ENCODE data around the gene FOXO4. TPM values are rescaled to one million over a fixed set of nuclear protein-coding genes. Genes with fewer than 3 reads are reported as not detected.
"Not testable (repeated sequence)": the region's sequence is repeated elsewhere in the genome, so short reads cannot be mapped to it uniquely, and the experiment has no call there.

FOXO4 gene
- 0.69 and 2.9 TPM in 2 replicates for total RNA-seq (2014; rRNA removed; shearing (Covaris generic))

- peak; percentile 89 for DNase-seq (ENCODE audit: low read depth)
Observed at GRCh38 chrX:71095555-71095980, at the start of gene FOXO4. Gene FOXO4, plus strand, starts transcription at chrX:71095851. Its CDS starts 678 bp downstream, at chrX:71096529.

GRCh38 chrX:71047891-71048290 lies 47.8 kb upstream of the FOXO4 start:
- not testable (repeated sequence) for DNase-seq (ENCODE audit: low read depth)

DNA sequence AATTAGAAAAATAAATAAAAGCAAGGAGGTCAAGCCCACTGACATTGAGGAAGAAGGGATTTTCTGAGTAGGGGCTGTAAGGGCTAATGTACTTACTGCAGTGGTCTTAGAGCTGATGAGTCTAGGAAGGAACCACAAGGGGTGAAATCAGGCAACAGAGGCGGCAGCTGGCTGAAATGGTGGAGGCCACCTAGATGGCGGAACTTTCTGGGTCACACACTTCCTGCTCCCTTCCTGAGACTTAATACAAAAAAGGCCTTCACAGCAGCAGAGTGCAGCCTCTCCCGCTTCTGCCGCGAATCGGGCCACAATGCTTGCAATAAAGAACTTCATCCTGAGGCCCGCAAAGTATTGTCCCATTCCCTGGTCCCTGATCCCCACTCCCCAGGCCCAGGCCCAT lies 42.9 kb upstream of the FOXO4 start:
- no peak for DNase-seq (ENCODE audit: low read depth)

GRCh38 chrX:71053217-71053621 lies 42.4 kb upstream of the FOXO4 start:
- no peak for DNase-seq (ENCODE audit: low read depth)

DNA sequence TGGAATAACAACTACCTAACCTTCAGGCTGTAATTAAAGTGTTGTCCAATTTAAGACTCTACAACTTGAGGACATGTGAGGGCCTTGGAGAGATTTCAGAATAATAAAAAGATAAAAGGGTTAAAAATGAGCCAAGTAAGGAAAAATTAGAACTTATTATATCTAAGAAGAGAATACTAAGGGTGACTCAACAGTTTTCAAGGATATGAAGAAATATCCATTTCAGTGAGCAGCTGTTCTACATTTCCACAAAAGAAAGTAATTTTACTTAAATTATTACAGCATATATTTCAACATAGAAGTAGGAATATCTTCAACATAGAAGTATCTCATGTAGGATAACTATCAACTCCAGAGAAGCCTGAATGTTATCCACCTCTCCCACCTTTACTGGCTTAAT lies 38.8 kb upstream of the FOXO4 start:
- no peak for DNase-seq (ENCODE audit: low read depth)

DNA sequence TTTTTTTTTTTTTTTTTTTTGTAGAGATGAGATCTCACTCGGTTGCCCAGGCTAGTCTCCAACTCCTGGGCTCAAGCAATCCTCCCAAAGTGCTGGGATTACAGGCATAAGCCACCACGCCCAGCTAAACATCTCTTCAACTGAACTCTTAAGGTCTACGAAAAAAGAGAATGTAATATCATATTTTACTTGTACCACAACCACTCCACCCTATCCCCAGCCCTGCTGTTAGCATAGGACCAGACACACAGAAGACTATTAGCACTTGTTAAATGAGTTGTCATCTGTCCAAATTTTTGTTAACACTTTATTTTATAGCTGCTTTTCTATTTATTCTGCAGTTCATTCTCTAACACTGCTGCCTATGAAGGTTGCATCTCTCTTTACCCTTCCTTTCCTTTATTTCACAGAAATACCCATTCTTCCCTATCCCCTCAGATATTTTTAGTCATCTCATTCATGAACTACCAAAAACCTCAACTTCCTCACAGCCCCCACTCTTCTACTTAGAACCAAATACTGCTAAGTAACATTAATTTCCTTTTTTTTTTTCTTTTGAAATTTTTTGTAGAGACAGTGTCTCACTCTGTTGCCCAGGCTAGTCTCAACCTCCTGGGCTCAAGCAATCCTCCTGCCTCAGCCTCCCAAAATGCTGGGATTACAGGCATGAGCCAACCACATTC lies 37.7 kb upstream of the FOXO4 start:
- no peak for DNase-seq (ENCODE audit: low read depth)

DNA sequence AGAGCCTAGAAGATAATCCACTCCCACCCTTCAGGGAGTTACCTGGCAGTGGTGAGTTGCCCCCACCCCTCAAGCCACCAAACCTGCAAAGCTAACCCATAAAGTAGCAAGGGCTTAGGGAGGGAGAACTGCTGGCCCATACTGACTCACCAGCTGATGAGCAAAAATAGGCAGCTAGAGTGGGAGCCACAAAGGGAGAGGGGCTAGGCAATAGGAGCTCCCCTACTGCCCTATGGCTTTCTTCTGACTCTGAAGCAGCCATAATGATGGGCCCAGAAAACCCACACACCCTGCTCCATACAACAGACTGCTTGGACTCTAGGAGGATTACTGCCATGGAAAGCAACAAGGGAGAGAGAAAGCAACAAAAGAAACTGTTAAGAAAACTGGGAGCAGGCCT lies 35.5 kb upstream of the FOXO4 start:
- DNase-seq (ENCODE audit: low read depth), result no peak

GRCh38 chrX:71067089-71067488 lies 28.6 kb upstream of the FOXO4 start:
- DNase-seq (ENCODE audit: low read depth), result no peak

GRCh38 chrX:71067712-71068043 lies 28.0 kb upstream of the FOXO4 start:
- no peak for DNase-seq (ENCODE audit: low read depth)

DNA sequence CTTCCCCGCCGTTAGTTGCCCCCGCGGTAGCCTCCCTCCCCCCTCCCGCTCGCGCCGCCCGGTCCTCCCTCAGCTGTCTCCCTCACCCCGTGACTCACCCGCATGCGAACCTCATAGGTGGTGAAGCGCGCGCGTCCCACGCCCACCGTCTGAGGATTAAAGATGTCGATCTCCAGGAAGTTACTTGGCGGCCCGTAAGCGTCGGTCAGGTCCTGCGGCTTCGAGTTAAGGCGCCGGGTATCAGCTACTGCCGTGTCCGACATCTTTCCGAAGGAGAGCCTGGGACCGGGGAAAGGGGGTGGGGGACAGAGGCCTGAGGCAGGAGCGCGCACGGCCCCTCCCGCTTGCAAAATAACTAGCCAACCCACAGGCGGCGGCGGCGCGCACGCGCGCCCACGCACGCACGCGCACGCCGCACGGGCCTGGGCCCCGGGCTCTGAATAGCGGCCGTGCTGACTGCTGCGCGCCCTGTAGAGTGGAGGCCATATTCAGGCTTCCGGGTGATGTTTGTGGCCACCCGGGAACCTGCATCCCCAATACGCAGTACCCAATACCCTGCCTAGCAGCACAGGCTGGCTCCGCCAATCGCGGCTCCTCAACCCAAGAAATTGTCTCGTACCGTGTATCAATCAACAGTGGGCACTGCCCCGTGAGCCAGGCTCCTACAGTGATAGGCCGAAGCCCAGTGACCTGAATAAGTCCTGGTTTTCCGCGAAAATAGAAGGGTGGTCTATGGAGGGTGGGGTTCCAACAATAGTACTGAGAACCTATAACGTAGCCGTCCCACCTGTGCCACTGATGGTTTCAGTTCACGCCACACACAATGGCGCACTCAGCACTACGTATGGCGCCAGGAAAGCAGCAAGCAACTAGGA lies 27.4 kb upstream of the FOXO4 start, which contains the start of gene SNX12:
SNX12 (minus strand) TSS at position 291 of the 875 bp plus-strand sequence; CDS start at position 263, 28 bp downstream.
- DNase-seq (ENCODE audit: low read depth), result peak; percentile 91

DNA sequence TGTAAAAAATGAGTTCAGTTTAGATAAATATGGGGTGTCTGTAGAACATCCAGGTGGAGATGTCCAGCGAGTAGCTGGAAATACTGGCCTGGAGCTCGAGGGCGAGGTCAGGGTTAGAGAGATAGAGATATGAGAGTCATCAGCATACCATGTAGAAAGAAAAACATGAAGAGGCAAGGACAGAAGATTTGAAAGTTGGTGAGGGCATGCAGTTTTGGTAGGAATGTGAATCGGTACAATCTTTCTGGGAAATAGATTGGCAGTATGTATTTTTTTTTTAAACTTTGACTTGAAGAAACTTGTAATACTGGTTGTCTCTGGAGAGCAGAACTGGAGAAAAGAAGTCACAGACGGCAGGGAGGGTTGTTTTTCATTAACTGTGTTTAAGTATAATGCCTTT lies 25.1 kb upstream of the FOXO4 start:
- DNase-seq (ENCODE audit: low read depth), result no peak

DNA sequence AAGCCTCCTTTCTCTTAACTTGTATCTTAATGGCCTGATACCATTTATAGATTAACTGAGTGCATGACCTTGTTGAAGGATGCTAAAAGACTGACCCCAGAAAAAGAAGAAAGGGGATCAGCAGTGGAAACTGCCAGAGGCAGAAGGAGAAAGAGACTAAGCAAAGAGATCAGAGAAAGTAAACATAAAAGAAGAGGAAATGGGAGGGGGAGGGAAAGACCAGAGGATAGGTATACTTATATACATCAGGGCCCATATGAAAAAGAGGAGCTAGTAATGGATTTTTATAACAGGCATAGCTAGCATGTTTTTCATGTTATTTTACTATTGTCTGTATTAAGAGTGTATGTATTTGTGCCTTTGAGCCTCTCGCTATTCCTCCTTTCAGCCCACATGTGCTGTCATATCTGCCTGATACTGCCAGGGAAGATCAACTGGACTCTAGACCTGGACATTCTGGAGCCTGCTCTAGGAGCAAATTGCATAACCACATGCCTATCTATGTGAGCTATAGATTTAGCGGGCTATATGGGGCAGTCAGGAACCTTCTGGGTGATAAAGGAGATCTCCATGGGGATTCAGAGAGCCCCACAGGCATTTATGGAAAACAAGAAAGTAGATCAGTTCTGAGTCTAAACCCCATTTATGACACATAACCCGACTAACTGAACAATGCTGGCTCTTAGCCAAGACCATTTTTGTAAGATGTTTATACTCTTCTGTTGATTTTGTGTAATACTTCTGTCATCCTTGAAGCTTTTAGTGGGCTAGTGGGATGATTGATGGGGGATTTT lies 14.1 kb upstream of the FOXO4 start:
- peak; percentile 30 for DNase-seq (ENCODE audit: low read depth)

DNA sequence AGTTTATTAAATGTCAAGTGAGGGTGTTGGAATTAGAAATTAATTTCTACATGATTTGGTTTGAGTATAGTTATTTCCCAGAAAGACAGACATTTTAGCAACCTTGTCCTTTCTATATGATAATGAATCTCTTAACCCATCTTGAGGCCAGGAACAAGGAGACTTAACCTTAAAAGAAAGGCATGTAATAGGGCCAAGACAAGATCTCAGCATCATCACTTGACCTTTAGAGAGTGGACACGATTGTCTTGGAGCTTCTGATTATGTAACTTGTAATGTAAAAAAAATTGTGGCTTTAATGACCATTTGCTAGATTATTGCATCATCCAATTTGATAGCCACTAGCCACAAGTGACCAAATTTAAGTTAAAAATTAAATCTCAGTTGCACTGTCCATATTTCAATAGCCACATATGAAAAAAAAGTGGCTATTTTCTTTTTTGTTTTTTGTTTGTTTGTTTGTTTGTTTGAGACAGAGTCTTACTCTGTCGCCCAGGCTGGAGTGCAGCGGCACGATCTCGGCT lies 13.5 kb upstream of the FOXO4 start:
- DNase-seq (ENCODE audit: low read depth), result no peak

DNA sequence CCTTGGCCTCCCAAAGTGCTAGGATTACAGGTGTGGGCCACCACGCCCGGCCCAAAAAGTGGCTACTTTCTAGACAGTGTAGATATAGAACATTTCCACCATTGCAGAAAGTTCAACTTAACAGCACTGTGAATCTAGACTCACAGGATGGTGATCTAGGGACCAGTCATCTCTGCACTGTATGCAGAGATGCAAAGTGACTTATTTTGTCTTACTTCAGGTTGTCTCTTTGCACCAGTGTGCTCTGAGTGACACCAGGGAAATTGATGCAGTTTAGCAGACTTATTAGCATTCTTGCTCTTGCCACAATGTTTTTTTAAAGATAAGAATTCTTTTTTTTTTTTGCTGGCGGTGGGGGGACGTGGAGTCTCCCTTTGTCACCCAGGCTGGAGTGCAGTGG lies 12.8 kb upstream of the FOXO4 start:
- DNase-seq (ENCODE audit: low read depth), result no peak

- DNase-seq (ENCODE audit: low read depth), result no peak
Observed at GRCh38 chrX:71085900-71086299, 9.8 kb upstream of the FOXO4 start.

- DNase-seq (ENCODE audit: low read depth), result no peak
Observed at GRCh38 chrX:71091263-71091662, 4.4 kb upstream of the FOXO4 start.

DNA sequence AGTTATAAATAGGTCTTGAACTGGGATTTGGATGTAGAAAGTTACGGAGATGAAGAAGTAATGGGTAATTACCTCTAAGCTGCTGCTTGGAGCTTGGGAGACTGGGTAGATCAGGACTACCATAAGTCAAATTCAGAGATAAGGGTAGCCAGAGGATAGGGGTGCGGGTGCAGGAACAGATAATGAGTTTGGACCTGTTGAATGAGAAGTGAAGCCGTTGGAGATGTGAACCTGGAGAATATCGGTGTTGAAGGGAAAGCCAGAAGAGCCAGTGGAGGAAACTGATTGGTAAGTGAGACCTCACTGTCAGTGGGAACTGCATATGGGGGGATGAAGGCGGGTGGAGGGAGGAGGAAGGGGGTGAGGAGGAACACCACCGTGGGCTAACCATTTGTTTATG lies 618 bp upstream of the FOXO4 start:
- DNase-seq (ENCODE audit: low read depth), result no peak

GRCh38 chrX:71095981-71096759 lies 519 bp downstream of the FOXO4 start:
- DNase-seq (ENCODE audit: low read depth), result peak; percentile 42

GRCh38 chrX:71096760-71097032 lies 1.0 kb downstream of the FOXO4 start:
- DNase-seq (ENCODE audit: low read depth), result no peak

GRCh38 chrX:71098302-71098701 lies 2.7 kb downstream of the FOXO4 start:
- DNase-seq (ENCODE audit: low read depth), result peak; percentile 19

DNA sequence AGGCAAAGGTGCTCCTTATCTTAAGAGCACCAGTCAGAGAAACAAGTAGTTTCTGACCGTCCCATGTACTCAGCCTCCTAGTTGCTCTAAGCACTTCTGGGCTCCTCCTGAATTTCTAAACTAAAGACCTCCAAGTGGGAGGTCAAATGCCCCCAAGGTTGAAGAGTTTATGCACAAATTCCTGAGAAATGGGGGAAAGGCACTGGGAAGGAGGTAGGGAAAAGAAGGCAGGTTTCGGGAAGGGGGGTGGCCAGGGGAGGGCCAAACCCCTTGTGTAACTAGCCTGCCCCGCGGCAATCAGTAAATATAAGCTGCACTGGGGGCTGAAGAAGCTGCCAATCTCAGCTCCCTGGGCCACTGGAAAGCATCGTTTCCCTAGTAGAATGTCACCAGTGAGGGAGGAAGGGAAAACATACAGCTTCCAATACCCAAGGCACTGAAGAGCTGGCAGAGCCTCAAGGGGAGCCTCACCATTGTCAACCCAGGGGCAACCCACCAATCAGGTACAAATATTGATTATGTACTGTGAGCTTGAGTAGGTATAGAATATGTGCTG lies 3.4 kb downstream of the FOXO4 start:
- no peak for DNase-seq (ENCODE audit: low read depth)

All from Daoy (cell line).